Neuronal stem cell (in vitro differentiated cells): Measurements from ENCODE around the gene CFAP53.
A peak's percentile ranks its signal among the peaks of the same experiment; 100 is the strongest.

Source experiments
- DNase-seq: peaks from one replicate; pipeline ENCODE4 v3.0.0-alpha.2; 2013; ENCODE audit warnings: low spot score
- H2AFZ ChIP-seq: one replicate; pipeline ENCODE4 v1.6.1; 2013; ENCODE audit warnings: mild to moderate bottlenecking, low read length, inconsistent platforms
- H2AK5ac ChIP-seq: 2 replicates; pipeline ENCODE4 v1.6.1; 2013; ENCODE audit warnings: low read depth, mild to moderate bottlenecking, inconsistent platforms, low read length, moderate library complexity, mixed read lengths
- H2BK120ac ChIP-seq: 2 replicates; pipeline ENCODE4 v1.6.1; 2013; ENCODE audit warnings: low read depth, mild to moderate bottlenecking, inconsistent platforms, low read length, moderate library complexity, mixed read lengths
- H2BK12ac ChIP-seq: one replicate; pipeline ENCODE4 v1.6.1; 2013; ENCODE audit warnings: low read length, inconsistent platforms
- H2BK15ac ChIP-seq: 2 replicates; pipeline ENCODE4 v1.6.1; 2013; ENCODE audit warnings: mild to moderate bottlenecking, low read length, inconsistent platforms, mixed read lengths
- H2BK5ac ChIP-seq: one replicate; pipeline ENCODE4 v1.6.1; 2013; ENCODE audit warnings: inconsistent platforms, mild to moderate bottlenecking, low read length, moderate library complexity
- H3K14ac ChIP-seq: one replicate; pipeline ENCODE4 v1.6.1; 2013; ENCODE audit warnings: low read length, inconsistent platforms
- H3K18ac ChIP-seq: 2 replicates; pipeline ENCODE4 v1.6.1; 2013; ENCODE audit warnings: low read length, inconsistent platforms
- H3K23ac ChIP-seq: 2 replicates; pipeline ENCODE4 v1.6.1; 2013; ENCODE audit warnings: low read depth, mild to moderate bottlenecking, mixed read lengths, low read length, inconsistent platforms; ENCODE audit not compliant: poor library complexity
- H3K27ac ChIP-seq: replicated peaks from 3 replicates; pipeline ENCODE4 v1.5.1; 2013; ENCODE audit warnings: low read length, inconsistent platforms
- H3K27me3 ChIP-seq, 3 experiments: 2 replicates each; pipeline ENCODE4 v1.6.1; 2013; ENCODE audit warnings: low read length in 3 of 3, mild to moderate bottlenecking in 2 of 3, inconsistent platforms in 1 of 3, low read depth in 1 of 3, mixed read lengths in 1 of 3, moderate library complexity in 1 of 3; ENCODE audit not compliant: control insufficient read depth in 3 of 3, insufficient read depth in 3 of 3
- H3K36me3 ChIP-seq, 2 donors: replicated peaks in 1 of 2; 2 replicates each; pipeline ENCODE4 v1.6.1; 2013; ENCODE audit warnings: low read length in 2 of 2; ENCODE audit not compliant: control insufficient read depth in 2 of 2, insufficient read depth in 2 of 2
- H3K4ac ChIP-seq: 2 replicates; pipeline ENCODE4 v1.6.1; 2013; ENCODE audit warnings: inconsistent platforms, mild to moderate bottlenecking, low read length, moderate library complexity
- H3K4me1 ChIP-seq, 2 donors: 1 replicate in 1 of 2; 2 replicates in 1 of 2; pipeline ENCODE4 v1.6.1; 2013; ENCODE audit warnings: low read length in 2 of 2, low read depth in 1 of 2; ENCODE audit not compliant: control insufficient read depth in 2 of 2, insufficient read depth in 1 of 2
- H3K4me2 ChIP-seq: one replicate; pipeline ENCODE4 v1.6.1; 2013; ENCODE audit warnings: mild to moderate bottlenecking, low read length, inconsistent platforms; ENCODE audit not compliant: insufficient read depth, poor library complexity, severe bottlenecking
- H3K4me3 ChIP-seq, 2 donors: 2 replicates each; pipeline ENCODE4 v1.5.1; 2013; ENCODE audit warnings: low read length in 2 of 2, mild to moderate bottlenecking in 2 of 2, inconsistent platforms in 1 of 2, moderate library complexity in 1 of 2
- H3K79me1 ChIP-seq: one replicate; pipeline ENCODE4 v1.6.1; 2013; ENCODE audit warnings: low read depth, mild to moderate bottlenecking, inconsistent platforms, low read length, moderate library complexity
- H3K9ac ChIP-seq: one replicate; pipeline ENCODE4 v1.6.1; 2013; ENCODE audit warnings: mild to moderate bottlenecking, low read depth, low read length, inconsistent platforms; ENCODE audit not compliant: poor library complexity
- H3K9me3 ChIP-seq, 2 donors: replicated peaks in 1 of 2; 2 replicates each; pipeline versions ENCODE3 to v1.6.1; 2013; ENCODE audit warnings: low read length in 2 of 2, mild to moderate bottlenecking in 2 of 2, inconsistent platforms in 1 of 2, low read depth in 1 of 2, mixed read lengths in 1 of 2, moderate library complexity in 1 of 2; ENCODE audit not compliant: control insufficient read depth in 2 of 2, insufficient read depth in 1 of 2
- H4K8ac ChIP-seq: one replicate; pipeline ENCODE4 v1.6.1; 2013; ENCODE audit warnings: low read depth, mild to moderate bottlenecking, inconsistent platforms, low read length, moderate library complexity
- H4K91ac ChIP-seq: one replicate; pipeline ENCODE4 v1.6.1; 2013; ENCODE audit warnings: low read length, low read depth, mild to moderate bottlenecking, inconsistent platforms; ENCODE audit not compliant: poor library complexity
- WGBS, 2 donors: extraction: QIAGEN DNeasy Blood & Tissue Kit; methylation state at CpG; one replicate each; pipeline ENCODE4 v1.1.7; 2013; ENCODE audit warnings: missing lambda C conversion rate in 2 of 2, mixed read lengths in 1 of 2; ENCODE audit not compliant: insufficient read length in 2 of 2, insufficient replicate concordance in 1 of 2; ENCODE audit errors: extremely low coverage in 2 of 2; 5-methylcytosine and 5-hydroxymethylcytosine counted together

The CFAP53 gene

DNA sequence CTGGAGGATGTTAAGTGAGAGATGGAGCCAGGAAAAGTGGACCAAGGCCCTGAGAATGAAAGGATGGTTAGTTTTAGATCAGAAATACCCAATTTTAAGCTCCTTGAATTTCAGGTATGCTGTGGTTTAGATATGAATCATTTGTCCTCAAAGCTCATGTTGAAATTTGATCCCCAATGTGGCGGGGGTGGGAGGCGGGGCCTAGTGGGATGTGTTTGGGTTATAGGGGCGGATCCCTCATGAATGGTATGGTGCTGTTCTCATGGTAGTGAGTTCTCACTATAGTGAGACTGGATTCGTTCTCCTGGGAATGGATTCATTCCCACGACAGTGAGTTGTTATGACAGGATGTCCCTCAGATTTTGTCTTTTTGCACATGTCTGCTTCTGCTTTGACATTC, 82.7 kb downstream of the CFAP53 start:
- H2BK120ac ChIP-seq: no peak overlapping the region
- no peak overlapping the region for H3K14ac ChIP-seq
- H2BK5ac ChIP-seq: no peak overlapping the region
- H2AFZ ChIP-seq: no peak overlapping the region
- no peak overlapping the region for H3K4me3 ChIP-seq
- peaks cover 0 to 24% (median 0%) of the 10 kb centered on the region in 3 experiments for H3K27me3 ChIP-seq
- no peak overlapping the region for H3K27ac ChIP-seq
- peaks cover 0 to 3% of the 10 kb centered on the region in 2 donors for H3K4me1 ChIP-seq
- H4K8ac ChIP-seq: no peak overlapping the region
- no peak overlapping the region for H3K23ac ChIP-seq
- H2AK5ac ChIP-seq: no peak overlapping the region
- no peak overlapping the region for H3K9ac ChIP-seq
- no peaks in the 10 kb centered on the region for H3K9me3 ChIP-seq
- H2BK12ac ChIP-seq: no peak overlapping the region
- H3K79me1 ChIP-seq: no peaks in the 10 kb centered on the region
- no peak overlapping the region for H3K18ac ChIP-seq
- no CpG with 5 or more reads among the region's 5 CpGs for WGBS, 2 donors
- no peak overlapping the region for H2BK15ac ChIP-seq
- H3K4ac ChIP-seq: no peak overlapping the region
- no peaks in the 10 kb centered on the region for H3K36me3 ChIP-seq
- no peak overlapping the region for H3K4me2 ChIP-seq
- DNase-seq: no peak
- H4K91ac ChIP-seq: no peak overlapping the region

DNA sequence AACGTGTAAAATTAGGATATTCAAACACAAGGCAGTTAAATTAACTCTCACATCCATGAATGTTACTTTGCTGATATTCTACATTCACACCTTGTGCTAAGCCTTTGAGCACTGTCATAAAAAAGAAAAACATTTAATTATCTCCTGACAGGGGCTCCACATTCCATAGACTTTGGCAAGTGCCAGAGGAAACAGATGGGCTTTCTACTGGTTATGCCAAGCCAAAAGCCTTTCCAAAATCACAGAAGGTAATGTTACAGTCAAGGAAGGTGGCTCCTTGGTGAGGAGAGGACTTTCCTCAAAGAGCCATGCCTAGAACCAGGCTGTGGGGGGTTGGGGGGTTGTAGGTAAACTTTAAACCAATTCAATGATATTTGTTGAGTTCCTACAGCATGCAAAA, 83.8 kb downstream of the CFAP53 start:
- Histone ChIP-seq H2AK5ac (no peak overlapping the region), H4K91ac (no peak overlapping the region), H3K9me3 (no peaks in the 10 kb centered on the region), H3K4me3 (no peak overlapping the region), H3K4me2 (no peak overlapping the region), H3K4me1 (peaks cover 0 to 3% of the 10 kb centered on the region in 2 donors), H3K27me3 (peaks cover 0 to 29% (median 0%) of the 10 kb centered on the region in 3 experiments), H3K4ac (no peak overlapping the region), H3K9ac (no peak overlapping the region), H2AFZ (no peak overlapping the region), H3K23ac (no peak overlapping the region), H3K14ac (no peak overlapping the region), H2BK120ac (no peak overlapping the region), H2BK12ac (no peak overlapping the region), H3K79me1 (no peaks in the 10 kb centered on the region), H2BK15ac (no peak overlapping the region), H3K18ac (no peak overlapping the region), H4K8ac (no peak overlapping the region), H2BK5ac (no peak overlapping the region), H3K27ac (no peak overlapping the region), H3K36me3 (no peaks in the 10 kb centered on the region)
- no peak for DNase-seq
- no CpG with 5 or more reads among the region's 1 CpG for WGBS, 2 donors

DNA sequence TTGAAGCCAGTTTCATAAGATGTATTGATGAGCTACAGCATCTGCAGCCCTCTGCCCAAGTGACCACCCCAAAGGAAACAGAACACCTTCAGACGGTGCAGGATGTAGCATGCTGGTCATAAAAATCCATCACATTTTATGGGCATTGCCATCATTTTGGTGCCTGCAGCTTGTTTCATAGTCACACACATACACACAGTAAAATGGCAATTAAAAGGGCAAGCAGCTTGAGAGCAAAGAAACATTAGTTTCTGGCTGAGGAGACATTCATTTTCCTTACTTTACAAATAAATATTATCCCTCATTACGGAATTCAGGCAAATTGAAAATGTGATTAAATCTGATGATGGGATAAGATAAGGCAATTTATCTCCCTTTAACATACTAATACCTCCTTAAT, 84.7 kb downstream of the CFAP53 start:
- Histone ChIP-seq H4K91ac (no peak overlapping the region), H2AFZ (no peak overlapping the region), H3K79me1 (no peaks in the 10 kb centered on the region), H2BK5ac (no peak overlapping the region), H3K27ac (no peak overlapping the region), H3K9me3 (no peaks in the 10 kb centered on the region), H3K4me3 (no peak overlapping the region), H3K36me3 (no peaks in the 10 kb centered on the region), H4K8ac (no peak overlapping the region), H3K18ac (no peak overlapping the region), H2BK12ac (no peak overlapping the region), H3K4ac (no peak overlapping the region), H2BK120ac (no peak overlapping the region), H3K27me3 (peaks cover 0 to 28% (median 0%) of the 10 kb centered on the region in 3 experiments), H3K14ac (no peak overlapping the region), H2AK5ac (no peak overlapping the region), H3K9ac (no peak overlapping the region), H3K4me2 (no peak overlapping the region), H3K23ac (no peak overlapping the region), H3K4me1 (peaks cover 0 to 3% of the 10 kb centered on the region in 2 donors), H2BK15ac (no peak overlapping the region)
- no peak for DNase-seq
- WGBS, 2 donors: no CpG with 5 or more reads among the region's 2 CpGs

DNA sequence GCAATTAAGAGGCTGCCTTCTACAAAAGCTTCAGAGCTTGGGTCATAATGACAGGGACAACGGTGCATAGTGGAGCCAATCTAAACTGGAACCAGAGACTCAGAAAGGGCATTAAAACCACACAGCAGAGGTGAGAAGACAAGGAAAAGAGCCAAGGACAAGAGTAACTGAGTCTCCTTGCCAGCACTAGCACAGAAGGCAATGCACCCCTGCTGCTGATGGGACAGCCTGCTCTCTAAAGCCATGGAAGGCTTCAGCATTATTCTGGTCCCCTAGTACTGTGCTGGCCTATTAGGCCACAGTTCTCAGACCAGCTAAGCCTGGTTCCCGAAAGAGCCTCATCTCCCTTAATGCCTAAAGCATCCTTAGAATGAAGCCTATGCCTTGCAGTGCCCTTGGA, 86.8 kb downstream of the CFAP53 start:
- Histone ChIP-seq H3K23ac (no peak overlapping the region), H2BK120ac (no peak overlapping the region), H3K36me3 (no peaks in the 10 kb centered on the region), H3K4me2 (no peak overlapping the region), H3K4ac (no peak overlapping the region), H3K9ac (no peak overlapping the region), H3K79me1 (no peaks in the 10 kb centered on the region), H3K14ac (no peak overlapping the region), H2BK15ac (no peak overlapping the region), H3K4me1 (peaks cover 0 to 3% of the 10 kb centered on the region in 2 donors), H3K18ac (no peak overlapping the region), H3K9me3 (no peaks in the 10 kb centered on the region), H4K91ac (no peak overlapping the region), H3K27ac (no peak overlapping the region), H2AK5ac (no peak overlapping the region), H2AFZ (no peak overlapping the region), H2BK12ac (no peak overlapping the region), H3K4me3 (peak overlapping the region in 1 of 2 donors; percentile 63), H3K27me3 (peaks cover 0 to 26% (median 0%) of the 10 kb centered on the region in 3 experiments), H2BK5ac (peak overlapping the region; percentile 2), H4K8ac (no peak overlapping the region)
- DNase-seq: no peak
- WGBS, 2 donors: no CpG with 5 or more reads among the region's 2 CpGs
